ENCODE results near the gene CXXC4.

DNA sequence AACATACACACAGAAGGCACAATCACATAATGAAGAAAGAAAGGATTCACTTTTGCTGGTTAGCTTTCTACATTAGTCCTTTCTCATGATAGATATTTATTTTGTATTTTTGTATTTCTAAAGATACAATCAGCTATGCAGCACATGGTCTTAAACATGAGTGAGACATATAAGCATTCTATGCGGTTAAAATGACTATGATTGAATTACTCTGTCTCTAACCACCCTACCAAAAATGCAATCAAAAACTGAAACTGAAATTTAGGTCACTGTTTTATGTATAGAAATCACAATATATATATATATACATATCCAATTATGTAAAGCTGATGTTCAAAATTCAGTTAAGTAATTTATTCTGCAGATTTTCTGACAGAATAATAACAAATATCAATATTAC lies 21.9 kb downstream of the CXXC4 start:
- TF ChIP-seq, protein P1, sequence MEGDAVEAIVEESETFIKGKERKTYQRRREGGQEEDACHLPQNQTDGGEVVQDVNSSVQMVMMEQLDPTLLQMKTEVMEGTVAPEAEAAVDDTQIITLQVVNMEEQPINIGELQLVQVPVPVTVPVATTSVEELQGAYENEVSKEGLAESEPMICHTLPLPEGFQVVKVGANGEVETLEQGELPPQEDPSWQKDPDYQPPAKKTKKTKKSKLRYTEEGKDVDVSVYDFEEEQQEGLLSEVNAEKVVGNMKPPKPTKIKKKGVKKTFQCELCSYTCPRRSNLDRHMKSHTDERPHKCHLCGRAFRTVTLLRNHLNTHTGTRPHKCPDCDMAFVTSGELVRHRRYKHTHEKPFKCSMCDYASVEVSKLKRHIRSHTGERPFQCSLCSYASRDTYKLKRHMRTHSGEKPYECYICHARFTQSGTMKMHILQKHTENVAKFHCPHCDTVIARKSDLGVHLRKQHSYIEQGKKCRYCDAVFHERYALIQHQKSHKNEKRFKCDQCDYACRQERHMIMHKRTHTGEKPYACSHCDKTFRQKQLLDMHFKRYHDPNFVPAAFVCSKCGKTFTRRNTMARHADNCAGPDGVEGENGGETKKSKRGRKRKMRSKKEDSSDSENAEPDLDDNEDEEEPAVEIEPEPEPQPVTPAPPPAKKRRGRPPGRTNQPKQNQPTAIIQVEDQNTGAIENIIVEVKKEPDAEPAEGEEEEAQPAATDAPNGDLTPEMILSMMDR (IDR thresholded peaks at IDR 0.05) = no peak
- TF ChIP-seq POLR2A (IDR thresholded peaks at IDR 0.05; ENCODE audit: low read length) (no peak), GATA3 (IDR thresholded peaks at IDR 0.05; ENCODE audit: borderline replicate concordance) (no peak)
- TF ChIP-seq, protein P2, sequence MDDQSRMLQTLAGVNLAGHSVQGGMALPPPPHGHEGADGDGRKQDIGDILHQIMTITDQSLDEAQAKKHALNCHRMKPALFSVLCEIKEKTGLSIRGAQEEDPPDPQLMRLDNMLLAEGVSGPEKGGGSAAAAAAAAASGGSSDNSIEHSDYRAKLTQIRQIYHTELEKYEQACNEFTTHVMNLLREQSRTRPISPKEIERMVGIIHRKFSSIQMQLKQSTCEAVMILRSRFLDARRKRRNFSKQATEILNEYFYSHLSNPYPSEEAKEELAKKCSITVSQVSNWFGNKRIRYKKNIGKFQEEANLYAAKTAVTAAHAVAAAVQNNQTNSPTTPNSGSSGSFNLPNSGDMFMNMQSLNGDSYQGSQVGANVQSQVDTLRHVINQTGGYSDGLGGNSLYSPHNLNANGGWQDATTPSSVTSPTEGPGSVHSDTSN (IDR thresholded peaks at IDR 0.05) = no peak
- TF ChIP-seq, protein P3, sequence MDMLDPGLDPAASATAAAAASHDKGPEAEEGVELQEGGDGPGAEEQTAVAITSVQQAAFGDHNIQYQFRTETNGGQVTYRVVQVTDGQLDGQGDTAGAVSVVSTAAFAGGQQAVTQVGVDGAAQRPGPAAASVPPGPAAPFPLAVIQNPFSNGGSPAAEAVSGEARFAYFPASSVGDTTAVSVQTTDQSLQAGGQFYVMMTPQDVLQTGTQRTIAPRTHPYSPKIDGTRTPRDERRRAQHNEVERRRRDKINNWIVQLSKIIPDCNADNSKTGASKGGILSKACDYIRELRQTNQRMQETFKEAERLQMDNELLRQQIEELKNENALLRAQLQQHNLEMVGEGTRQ (IDR thresholded peaks at IDR 0.05) = no peak
